ENCODE data around the gene POU6F2. TPM values are rescaled to one million over a fixed set of nuclear protein-coding genes. Genes with fewer than 3 reads are reported as not detected.

The POU6F2 gene
- total and polyA plus RNA-seq, 9 of the 15 experiments (the other 6 are each of a cell fraction or from before 2014, with no cell fraction given) = 0.29 to 1.5 (median 0.96) TPM

DNA sequence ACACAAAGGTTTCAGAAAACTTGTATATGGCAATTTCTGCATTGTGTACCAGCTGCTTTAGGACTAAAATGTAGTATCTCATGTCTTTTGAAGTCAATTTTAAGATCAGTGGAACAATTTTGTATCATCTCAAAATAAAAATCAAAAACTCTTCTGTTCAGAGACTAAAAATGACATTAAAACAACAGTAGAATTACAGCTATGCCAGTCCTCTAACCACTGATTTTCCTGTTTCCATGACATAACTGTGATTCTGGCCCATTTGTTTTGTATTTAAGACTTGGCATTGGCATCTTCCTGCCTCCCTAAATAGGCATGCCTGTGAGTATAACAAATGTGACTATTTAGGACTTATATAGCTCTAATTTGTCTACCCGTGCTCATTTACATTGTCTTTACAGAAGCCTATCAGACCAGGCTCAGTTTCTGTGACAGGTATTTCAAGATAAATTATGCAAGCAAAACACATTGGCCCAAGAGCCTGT, 39.7 kb upstream of the POU6F2 start:
- Histone ChIP-seq H3K27ac (ENCODE audit: extremely low read depth, low read depth, low read length) (no peak overlapping the region), H3K4me2 (ENCODE audit: insufficient read depth, low read length) (no peak overlapping the region), H2AFZ (ENCODE audit: low read depth, low read length) (no peak overlapping the region), H3K27me3 (ENCODE audit: control insufficient read depth in 2 of 2, insufficient read depth in 2 of 2, low read length in 2 of 2) (peaks cover 13 to 14% of the 10 kb centered on the region in 2 experiments; a peak in 3 of 5 replicates), H3K36me3 (ENCODE audit: control insufficient read depth, insufficient read depth, low read length) (no peaks in the 10 kb centered on the region), H3K9me1 (ENCODE audit: control insufficient read depth, insufficient read depth, low read length) (no peaks in the 10 kb centered on the region), H3K79me2 (ENCODE audit: control insufficient read depth, insufficient read depth, low read length) (no peaks in the 10 kb centered on the region), H3K9ac (ENCODE audit: insufficient read depth in 1 of 2, low read depth in 2 of 2, low read length in 2 of 2) (no peak overlapping the region), H4K20me1 (replicated peaks; ENCODE audit: control insufficient read depth, insufficient read depth, low read length) (no peaks in the 10 kb centered on the region), H3K4me3 (no peak overlapping the region), H3K4me1 (replicated peaks in 1 of 2; ENCODE audit: control insufficient read depth in 2 of 2, insufficient read depth in 2 of 2, low read length in 2 of 2) (no peaks in the 10 kb centered on the region), H3K9me3 (replicated peaks; ENCODE audit: control insufficient read depth, insufficient read depth, low read depth, low read length) (no peaks in the 10 kb centered on the region)
- WGBS (ENCODE audit: insufficient coverage, low coverage, missing lambda C conversion rate) = 0% methylated on average over 1 of the region's 1 CpG
- intact Hi-C loops (cut with micrococcal nuclease) (loop anchor here (10.0 kb wide), 2 partner anchors 147 to 417 kb away; no protein-coding TSS in a partner anchor), in situ Hi-C loops (cut with MboI) (no loop called here)
- no peak for ATAC-seq
- TF ChIP-seq ZNF75A (CRISPR knock-in tag; IDR thresholded peaks at IDR 0.05) = no peak
- no peak for TF ChIP-seq ZNF511 (CRISPR knock-in tag; IDR thresholded peaks at IDR 0.05)
- no peak for TF ChIP-seq ZNF318 (IDR thresholded peaks at IDR 0.05; ENCODE audit: borderline replicate concordance in 1 of 2, low read depth in 1 of 2)
- TF ChIP-seq ZSCAN32 (CRISPR knock-in tag; IDR thresholded peaks at IDR 0.05) = no peak
- TF ChIP-seq, protein P1, sequence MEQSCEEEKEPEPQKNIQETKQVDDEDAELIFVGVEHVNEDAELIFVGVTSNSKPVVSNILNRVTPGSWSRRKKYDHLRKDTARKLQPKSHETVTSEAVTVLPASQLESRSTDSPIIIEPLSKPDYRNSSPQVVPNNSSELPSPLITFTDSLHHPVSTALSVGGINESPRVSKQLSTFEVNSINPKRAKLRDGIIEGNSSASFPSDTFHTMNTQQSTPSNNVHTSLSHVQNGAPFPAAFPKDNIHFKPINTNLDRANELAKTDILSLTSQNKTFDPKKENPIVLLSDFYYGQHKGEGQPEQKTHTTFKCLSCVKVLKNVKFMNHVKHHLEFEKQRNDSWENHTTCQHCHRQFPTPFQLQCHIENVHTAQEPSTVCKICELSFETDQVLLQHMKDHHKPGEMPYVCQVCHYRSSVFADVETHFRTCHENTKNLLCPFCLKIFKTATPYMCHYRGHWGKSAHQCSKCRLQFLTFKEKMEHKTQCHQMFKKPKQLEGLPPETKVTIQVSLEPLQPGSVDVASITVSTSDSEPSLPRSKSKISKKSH (CRISPR knock-in tag; IDR thresholded peaks at IDR 0.05) = no peak
- no peak for TF ChIP-seq HIVEP1 (CRISPR knock-in tag; IDR thresholded peaks at IDR 0.05)
- TF ChIP-seq TEAD2 (tag; IDR thresholded peaks at IDR 0.05) = no peak
- no peak for DNase-seq (ENCODE audit: extremely low read depth in 1 of 4, low spot score in 3 of 4)
- ChIA-PET CTCF (ENCODE audit: low intra/inter-chr PET ratio) (no interaction called here), POLR2A (no interaction called here)
- FAIRE-seq = no peak
- BruUV-seq (replicated peaks) = no TSS peak
